HCT116 (cell line): ENCODE data around the gene LRCH3. TPM values are rescaled to one million over a fixed set of nuclear protein-coding genes. Genes with fewer than 3 reads are reported as not detected.

Source experiments
- ATAC-seq: fragments of 200-7000 bp; cut with Tn5 transposase; 2 replicates; pipeline ENCODE4 v1.9.1; 2020; ENCODE audit warnings: mild to moderate bottlenecking, moderate library complexity
- BruUV-seq: library from RNA; stranded (reverse); fragments of 400-500 nt; replicated peaks from 2 replicates; lab custom pipeline; 2021; lab: Mats Ljungman, UMichigan
- CTCF ChIA-PET: fragments of 300-600 bp; sonication (Branson Sonifier 250); formaldehyde crosslinking; loops from one replicate; lab custom pipeline; 2021; ENCODE audit warnings: antibody characterized with exemption; lab: Charles Lee
- POLR2A ChIA-PET: fragments of 300-600, 350-600 bp; sonication (Branson Sonifier 250); formaldehyde crosslinking; loops from one replicate; lab custom pipeline; 2021; ENCODE audit warnings: antibody characterized with exemption; lab: Charles Lee
- RAD21 ChIA-PET, 2 experiments: fragments of 300-600 bp; sonication (Branson Sonifier 250); formaldehyde crosslinking; loops; one replicate each; lab custom pipeline; 2023; ENCODE audit warnings: low total read pairs in 2 of 2; ENCODE audit not compliant: uncharacterized antibody in 2 of 2, unreplicated experiment in 2 of 2, low non-redundant PET in 1 of 2; lab: Charles Lee
- DNase-seq: peaks from one replicate; pipeline ENCODE4 v3.0.0-alpha.2; 2010; ENCODE audit warnings: low read depth, low spot score
- H2AFZ ChIP-seq: fragments of 200-600 bp; shearing (Covaris generic), sonication (generic); 2 replicates; pipeline ENCODE4 v1.6.1; 2017; ENCODE audit warnings: low read depth, mixed run types, mixed read lengths, antibody characterized with exemption, low read length; ENCODE audit not compliant: poor library complexity, severe bottlenecking
- H3K27ac ChIP-seq: 2 replicates; pipeline ENCODE4 v1.5.1; 2012; ENCODE audit warnings: low read depth, low read length
- H3K27me3 ChIP-seq: fragments of 200-600 bp; sonication (generic); 2 replicates; pipeline ENCODE4 v1.6.1; 2016; ENCODE audit warnings: mixed run types, low read length, mixed read lengths; ENCODE audit not compliant: insufficient read depth
- H3K36me3 ChIP-seq, 2 experiments: fragments of 200-500 bp in 1 of 2; fragments of 200-600 bp in 1 of 2; sonication (Bioruptor generic) in 1 of 2; sonication (generic) in 1 of 2; 2 replicates each; pipeline versions ENCODE4 v1.5.1 to v1.6.1; 2014 to 2016; ENCODE audit warnings: low read length in 2 of 2, inconsistent platforms in 1 of 2, mixed read lengths in 1 of 2, mixed run types in 1 of 2; ENCODE audit not compliant: insufficient read depth in 2 of 2, control insufficient read depth in 1 of 2
- H3K4me1 ChIP-seq, 2 experiments: fragments of 200-600 bp in 1 of 2; sonication (generic) in 1 of 2; 2 replicates each; pipeline versions ENCODE4 v1.5.1 to v1.6.1; 2012 to 2017; ENCODE audit warnings: low read length in 2 of 2, inconsistent platforms in 1 of 2, mild to moderate bottlenecking in 1 of 2, mixed read lengths in 1 of 2, mixed run types in 1 of 2, moderate library complexity in 1 of 2; ENCODE audit not compliant: insufficient read depth in 2 of 2, control insufficient read depth in 1 of 2
- H3K4me2 ChIP-seq: fragments of 200-600 bp; sonication (generic); 2 replicates; pipeline ENCODE4 v1.6.1; 2017; ENCODE audit warnings: mixed run types, low read length, mixed read lengths
- H3K4me3 ChIP-seq, 2 experiments: fragments of 200-600 bp in 1 of 2; sonication (generic) in 1 of 2; replicated peaks in 1 of 2; 2 replicates each; pipeline ENCODE4 v1.5.1; 2011 to 2016; ENCODE audit warnings: low read length in 2 of 2, control low read depth in 1 of 2, low read depth in 1 of 2, mild to moderate bottlenecking in 1 of 2, mixed read lengths in 1 of 2, mixed run types in 1 of 2
- H3K79me2 ChIP-seq: fragments of 200-600 bp; sonication (generic); 2 replicates; pipeline ENCODE4 v1.6.1; 2017; ENCODE audit warnings: mild to moderate bottlenecking, mixed run types, low read length, moderate library complexity, mixed read lengths; ENCODE audit not compliant: insufficient read depth
- H3K9ac ChIP-seq: fragments of 200-600 bp; sonication (generic); 2 replicates; pipeline ENCODE4 v1.6.1; 2016; ENCODE audit warnings: low read length, mixed read lengths
- H3K9me2 ChIP-seq: fragments of 200-600 bp; sonication (generic), shearing (Covaris generic); 2 replicates; pipeline ENCODE4 v1.6.1; 2017; ENCODE audit warnings: mixed run types, mild to moderate bottlenecking, moderate library complexity; ENCODE audit not compliant: insufficient read depth
- H3K9me3 ChIP-seq, 2 experiments: fragments of 200-500 bp in 1 of 2; fragments of 200-600 bp in 1 of 2; sonication (Bioruptor generic) in 1 of 2; sonication (generic) in 1 of 2; 2 replicates each; pipeline ENCODE4 v1.6.1; 2014 to 2017; ENCODE audit warnings: low read length in 2 of 2, mixed read lengths in 2 of 2, inconsistent platforms in 1 of 2, low read depth in 1 of 2, mild to moderate bottlenecking in 1 of 2, mixed run types in 1 of 2, moderate library complexity in 1 of 2; ENCODE audit not compliant: control insufficient read depth in 1 of 2, insufficient read depth in 1 of 2
- H4K20me1 ChIP-seq: fragments of 200-600 bp; sonication (generic), shearing (Covaris generic); 2 replicates; pipeline ENCODE4 v1.6.1; 2017; ENCODE audit warnings: mixed run types, mild to moderate bottlenecking, moderate library complexity; ENCODE audit not compliant: insufficient read depth
- CEBPB ChIP-seq: IDR thresholded peaks from 2 replicates; pipeline ENCODE4 v1.6.1; 2012; ENCODE audit warnings: low read depth
- ELF1 ChIP-seq: IDR thresholded peaks from 2 replicates; pipeline ENCODE4 v1.6.1; 2012; ENCODE audit warnings: low read depth, borderline replicate concordance
- EZH2phosphoT487 ChIP-seq: fragments of 200-600 bp; IDR thresholded peaks from 2 replicates; pipeline ENCODE4 v1.6.1; 2018; ENCODE audit warnings: antibody characterized with exemption, borderline replicate concordance
- POLR2AphosphoS5 ChIP-seq: IDR thresholded peaks from 2 replicates; pipeline ENCODE4 v1.6.1; 2011; ENCODE audit warnings: mild to moderate bottlenecking, low read depth, low read length, moderate library complexity
- SIN3A ChIP-seq: IDR thresholded peaks from 2 replicates; pipeline ENCODE4 v1.6.1; 2012; ENCODE audit warnings: low read depth
- SRF ChIP-seq: IDR thresholded peaks from 2 replicates; pipeline ENCODE4 v1.6.1; 2012; ENCODE audit warnings: low read depth
- TCF7L2 ChIP-seq: IDR thresholded peaks from 2 replicates; pipeline ENCODE4 v1.7.0; 2011; ENCODE audit warnings: borderline replicate concordance, inconsistent platforms; ENCODE audit not compliant: insufficient read depth, insufficient read length; ENCODE audit errors: extremely low read depth
- YY1 ChIP-seq: IDR thresholded peaks from 2 replicates; pipeline ENCODE4 v1.6.1; 2011; ENCODE audit warnings: low read length, low read depth, moderate library complexity, mild to moderate bottlenecking; ENCODE audit not compliant: insufficient replicate concordance; ENCODE audit errors: extremely low read depth
- ZFX ChIP-seq: fragments of 450-650 bp; IDR thresholded peaks from 2 replicates; pipeline ENCODE4 v1.6.1; 2017
- ZNF274 ChIP-seq: fragments of 200-500 bp; sonication (Bioruptor generic); IDR thresholded peaks from 2 replicates; pipeline ENCODE4 v1.6.1; 2014; ENCODE audit warnings: mild to moderate bottlenecking, low read depth, low read length, inconsistent platforms
- intact Hi-C: fragments of 100-400 bp; cut with micrococcal nuclease; formaldehyde crosslinking; loops from 2 replicates; pipeline ENCODE4 v1.10.0; 2022
- total RNA-seq: library from RNA; stranded (reverse); gene quantifications from one replicate; pipeline ENCODE4 v1.2.1, GENCODE V29; 2021; ENCODE audit not compliant: unreplicated experiment
- TF ChIP-seq, protein P1 (sequence below): IDR thresholded peaks from 2 replicates; pipeline ENCODE4 v1.6.1; 2012; ENCODE audit warnings: low read depth
- TF ChIP-seq, protein P2 (sequence below): IDR thresholded peaks from 2 replicates; pipeline ENCODE4 v1.6.1; 2012

LRCH3 gene
- total RNA-seq, 1 experiment from 2014 or later = 38.1 TPM

DNA sequence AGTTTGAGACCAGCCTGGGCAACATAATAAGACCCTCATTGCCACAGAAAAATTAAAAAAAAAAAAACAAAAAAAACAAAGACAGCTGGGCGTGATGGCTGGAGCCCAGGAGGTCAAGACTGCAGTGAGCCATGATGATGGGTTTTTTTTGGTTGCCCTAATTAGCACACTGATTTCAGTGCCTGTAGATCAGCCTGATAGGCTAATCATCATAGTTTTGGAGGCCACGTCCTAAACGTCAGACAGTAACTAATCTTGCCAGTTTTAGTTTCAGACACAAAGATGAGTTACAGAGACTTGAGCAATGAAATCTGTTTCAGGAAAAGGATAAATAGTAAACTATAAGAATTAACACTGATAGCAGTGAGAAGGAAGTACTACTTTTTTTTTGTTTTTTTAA lies 55.4 kb downstream of the LRCH3 start:
- ChIA-PET POLR2A (no interaction called here), RAD21 (no interaction called here), CTCF (no interaction called here)
- no peaks in the 10 kb centered on the region for H3K9me2 ChIP-seq
- H3K79me2 ChIP-seq = no peaks in the 10 kb centered on the region
- no peak for TF ChIP-seq ELF1
- no peak for TF ChIP-seq TCF7L2
- no peak for TF ChIP-seq SRF
- TF ChIP-seq, protein P1, sequence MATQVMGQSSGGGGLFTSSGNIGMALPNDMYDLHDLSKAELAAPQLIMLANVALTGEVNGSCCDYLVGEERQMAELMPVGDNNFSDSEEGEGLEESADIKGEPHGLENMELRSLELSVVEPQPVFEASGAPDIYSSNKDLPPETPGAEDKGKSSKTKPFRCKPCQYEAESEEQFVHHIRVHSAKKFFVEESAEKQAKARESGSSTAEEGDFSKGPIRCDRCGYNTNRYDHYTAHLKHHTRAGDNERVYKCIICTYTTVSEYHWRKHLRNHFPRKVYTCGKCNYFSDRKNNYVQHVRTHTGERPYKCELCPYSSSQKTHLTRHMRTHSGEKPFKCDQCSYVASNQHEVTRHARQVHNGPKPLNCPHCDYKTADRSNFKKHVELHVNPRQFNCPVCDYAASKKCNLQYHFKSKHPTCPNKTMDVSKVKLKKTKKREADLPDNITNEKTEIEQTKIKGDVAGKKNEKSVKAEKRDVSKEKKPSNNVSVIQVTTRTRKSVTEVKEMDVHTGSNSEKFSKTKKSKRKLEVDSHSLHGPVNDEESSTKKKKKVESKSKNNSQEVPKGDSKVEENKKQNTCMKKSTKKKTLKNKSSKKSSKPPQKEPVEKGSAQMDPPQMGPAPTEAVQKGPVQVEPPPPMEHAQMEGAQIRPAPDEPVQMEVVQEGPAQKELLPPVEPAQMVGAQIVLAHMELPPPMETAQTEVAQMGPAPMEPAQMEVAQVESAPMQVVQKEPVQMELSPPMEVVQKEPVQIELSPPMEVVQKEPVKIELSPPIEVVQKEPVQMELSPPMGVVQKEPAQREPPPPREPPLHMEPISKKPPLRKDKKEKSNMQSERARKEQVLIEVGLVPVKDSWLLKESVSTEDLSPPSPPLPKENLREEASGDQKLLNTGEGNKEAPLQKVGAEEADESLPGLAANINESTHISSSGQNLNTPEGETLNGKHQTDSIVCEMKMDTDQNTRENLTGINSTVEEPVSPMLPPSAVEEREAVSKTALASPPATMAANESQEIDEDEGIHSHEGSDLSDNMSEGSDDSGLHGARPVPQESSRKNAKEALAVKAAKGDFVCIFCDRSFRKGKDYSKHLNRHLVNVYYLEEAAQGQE = no peak
- no peaks in the 10 kb centered on the region; the same call in 1 of the 2 replicates for H4K20me1 ChIP-seq
- H3K36me3 ChIP-seq = peaks cover 3 to 18% of the 10 kb centered on the region in 2 experiments; a peak in 2 of 4 replicates
- no peak overlapping the region for H3K9ac ChIP-seq
- BruUV-seq = no TSS peak
- no peaks in the 10 kb centered on the region for H3K27me3 ChIP-seq
- DNase-seq = no peak
- H3K4me3 ChIP-seq = no peak overlapping the region
- H2AFZ ChIP-seq = no peak overlapping the region
- intact Hi-C loops = no loop called here
- H3K9me3 ChIP-seq = no peaks in the 10 kb centered on the region
- no peak overlapping the region for H3K27ac ChIP-seq
- no peak for ATAC-seq
- no peak overlapping the region for H3K4me2 ChIP-seq
- no peaks in the 10 kb centered on the region for H3K4me1 ChIP-seq

DNA sequence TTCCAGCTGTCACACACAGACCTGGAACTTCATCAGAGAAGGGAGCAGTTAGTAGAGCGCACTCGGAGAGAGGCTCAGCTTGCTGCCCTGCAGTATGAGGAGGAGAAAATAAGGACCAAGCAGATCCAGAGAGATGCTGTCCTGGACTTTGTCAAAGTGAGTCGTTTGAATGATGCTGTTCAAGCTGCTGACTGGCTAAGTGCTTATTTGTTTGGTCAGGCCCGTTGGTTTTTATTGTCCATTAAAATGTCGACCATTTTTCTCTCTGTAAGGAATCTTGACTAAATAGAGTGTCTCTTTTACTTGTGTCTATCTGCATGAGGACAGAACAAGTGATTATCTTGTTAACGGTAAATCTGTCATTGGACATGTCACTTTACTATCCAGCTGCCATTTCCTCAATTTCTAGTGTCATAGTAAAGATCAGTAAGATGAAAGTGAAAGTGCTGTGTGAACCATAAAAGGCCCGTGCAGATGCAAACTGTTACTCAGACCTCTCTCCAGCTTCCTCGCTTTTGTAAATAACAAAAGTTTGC lies 56.9 kb downstream of the LRCH3 start:
- Histone ChIP-seq H3K36me3 (peaks cover 7 to 18% of the 10 kb centered on the region in 2 experiments; a peak in 3 of 4 replicates), H3K27ac (no peak overlapping the region), H2AFZ (no peak overlapping the region), H3K4me2 (no peak overlapping the region), H3K79me2 (no peaks in the 10 kb centered on the region), H3K4me1 (no peaks in the 10 kb centered on the region), H3K9me3 (no peaks in the 10 kb centered on the region), H3K27me3 (no peaks in the 10 kb centered on the region), H4K20me1 (no peaks in the 10 kb centered on the region; the same call in 1 of the 2 replicates), H3K4me3 (no peak overlapping the region), H3K9me2 (no peaks in the 10 kb centered on the region), H3K9ac (no peak overlapping the region)
- BruUV-seq = no TSS peak
- no peak for DNase-seq
- POLR2A ChIA-PET = no interaction called here
- RAD21 ChIA-PET = no interaction called here
- ATAC-seq = no peak
- CTCF ChIA-PET = no interaction called here
- intact Hi-C loops = no loop called here
- TF ChIP-seq ELF1 = no peak
- TF ChIP-seq TCF7L2 = no peak
- no peak for TF ChIP-seq YY1
- no peak for TF ChIP-seq ZFX
- no peak for TF ChIP-seq SIN3A
- no peak for TF ChIP-seq ZNF274
- TF ChIP-seq, protein P2, sequence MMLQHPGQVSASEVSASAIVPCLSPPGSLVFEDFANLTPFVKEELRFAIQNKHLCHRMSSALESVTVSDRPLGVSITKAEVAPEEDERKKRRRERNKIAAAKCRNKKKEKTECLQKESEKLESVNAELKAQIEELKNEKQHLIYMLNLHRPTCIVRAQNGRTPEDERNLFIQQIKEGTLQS = no peak
- no peak for TF ChIP-seq CEBPB
- TF ChIP-seq EZH2phosphoT487 = no peak
- TF ChIP-seq, protein P1 = no peak
- TF ChIP-seq POLR2AphosphoS5 = no peak
